MM.1S (cell line): Measurements from ENCODE around the gene OR5AU1.

Experiments used
- DNase-seq: peaks from one replicate; pipeline ENCODE4 v3.0.0-alpha.2; 2015
- H2AFZ ChIP-seq: fragments of 300-600 bp; sonication (generic); 2 replicates; pipeline ENCODE4 v1.6.0; 2016; ENCODE audit warnings: antibody characterized with exemption, low read length
- H3F3A ChIP-seq: fragments of 300-600 bp; sonication (generic); 2 replicates; pipeline ENCODE4 v1.6.1; 2016; ENCODE audit warnings: mild to moderate bottlenecking, antibody characterized with exemption, low read length, moderate library complexity, mixed read lengths; ENCODE audit not compliant: insufficient read depth
- H3K27ac ChIP-seq: fragments of 300-600 bp; sonication (generic); 2 replicates; pipeline ENCODE4 v1.5.1; 2016; ENCODE audit warnings: mild to moderate bottlenecking, low read length
- H3K27me3 ChIP-seq: fragments of 300-600 bp; sonication (generic); replicated peaks from 2 replicates; pipeline ENCODE4 v1.6.0; 2016; ENCODE audit warnings: low read length; ENCODE audit not compliant: insufficient read depth
- H3K36me3 ChIP-seq: fragments of 300-600 bp; sonication (generic); replicated peaks from 2 replicates; pipeline ENCODE4 v1.6.1; 2016; ENCODE audit warnings: mild to moderate bottlenecking, low read length, mixed read lengths; ENCODE audit not compliant: insufficient read depth
- H3K4me1 ChIP-seq: fragments of 300-600 bp; sonication (generic); 2 replicates; pipeline ENCODE4 v1.6.1; 2016; ENCODE audit warnings: low read length, mixed read lengths
- H3K4me2 ChIP-seq: fragments of 300-600 bp; sonication (generic); 2 replicates; pipeline ENCODE4 v1.6.0; 2016; ENCODE audit warnings: low read depth, low read length
- H3K4me3 ChIP-seq: fragments of 300-600 bp; sonication (generic); 2 replicates; pipeline ENCODE4 v1.5.1; 2016; ENCODE audit warnings: low read length, mixed read lengths
- H3K79me2 ChIP-seq: fragments of 300-600 bp; sonication (generic); 2 replicates; pipeline ENCODE4 v1.6.1; 2016; ENCODE audit warnings: mixed run types, low read length, mixed read lengths
- H3K9ac ChIP-seq: fragments of 300-600 bp; sonication (generic); 2 replicates; pipeline ENCODE4 v1.6.1; 2016; ENCODE audit warnings: low read length, mixed read lengths
- H3K9me2 ChIP-seq: fragments of 300-600 bp; sonication (generic); replicated peaks from 2 replicates; pipeline ENCODE4 v1.6.1; 2016; ENCODE audit warnings: mild to moderate bottlenecking, low read length, mixed read lengths; ENCODE audit not compliant: insufficient read depth
- H3K9me3 ChIP-seq: fragments of 300-600 bp; sonication (generic); replicated peaks from 2 replicates; pipeline ENCODE4 v1.6.1; 2016; ENCODE audit warnings: mild to moderate bottlenecking, low read length, mixed read lengths; ENCODE audit not compliant: insufficient read depth
- H4K20me1 ChIP-seq: fragments of 300-600 bp; sonication (generic); 2 replicates; pipeline ENCODE4 v1.6.1; 2016; ENCODE audit warnings: mild to moderate bottlenecking, low read length, moderate library complexity, mixed read lengths; ENCODE audit not compliant: insufficient read depth
- EZH2 ChIP-seq: fragments of 300-600 bp; sonication (generic); optimal IDR thresholded peaks from 2 replicates; pipeline ENCODE3; 2017; ENCODE audit warnings: low read depth, mild to moderate bottlenecking, antibody characterized with exemption, low read length, mixed read lengths
- EZH2phosphoT487 ChIP-seq: fragments of 300-600 bp; sonication (generic); IDR thresholded peaks from 2 replicates; pipeline ENCODE4 v1.6.1; 2018; ENCODE audit warnings: antibody characterized with exemption, low read length
- TF ChIP-seq, protein P1 (sequence below): fragments of 300-600 bp; sonication (generic); IDR thresholded peaks from 2 replicates; pipeline ENCODE4 v1.5.1; 2016; ENCODE audit warnings: antibody characterized with exemption, low read length, mixed read lengths

Gene OR5AU1

DNA sequence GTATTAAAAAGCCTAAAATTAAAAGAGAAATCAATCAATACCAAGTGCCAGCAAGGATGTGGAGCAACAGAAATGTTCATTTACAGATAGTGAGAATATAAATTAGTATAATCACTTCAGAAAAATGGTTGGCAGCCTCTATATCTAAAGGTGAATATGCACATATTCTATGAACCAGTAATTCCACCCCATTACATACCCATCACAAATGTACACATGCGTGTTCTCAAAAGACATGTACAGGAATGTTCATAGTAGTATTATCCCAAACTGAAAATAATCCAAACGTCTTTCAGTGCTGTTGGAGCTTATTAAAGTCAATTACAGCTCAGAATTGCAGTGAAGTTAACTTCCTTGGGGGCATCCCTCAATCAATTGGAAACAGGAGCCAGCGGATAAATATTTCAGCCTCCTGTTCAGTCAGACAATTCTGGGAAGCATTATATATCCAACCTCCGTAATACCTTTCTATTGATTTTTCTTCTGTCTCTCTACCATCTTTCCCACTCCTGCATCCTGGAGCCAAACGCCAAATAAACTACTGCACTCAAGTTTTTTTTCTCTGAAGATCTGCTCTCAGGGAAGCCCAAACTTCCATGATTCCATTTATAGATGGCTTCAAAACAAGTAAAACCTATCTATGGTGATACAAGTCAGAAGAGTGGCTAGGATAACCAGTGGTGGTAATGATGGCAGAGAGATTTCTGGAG is 45.0 kb upstream of the OR5AU1 start:
- TF ChIP-seq EZH2phosphoT487 (no peak), EZH2 (no peak)
- TF ChIP-seq, protein P1, sequence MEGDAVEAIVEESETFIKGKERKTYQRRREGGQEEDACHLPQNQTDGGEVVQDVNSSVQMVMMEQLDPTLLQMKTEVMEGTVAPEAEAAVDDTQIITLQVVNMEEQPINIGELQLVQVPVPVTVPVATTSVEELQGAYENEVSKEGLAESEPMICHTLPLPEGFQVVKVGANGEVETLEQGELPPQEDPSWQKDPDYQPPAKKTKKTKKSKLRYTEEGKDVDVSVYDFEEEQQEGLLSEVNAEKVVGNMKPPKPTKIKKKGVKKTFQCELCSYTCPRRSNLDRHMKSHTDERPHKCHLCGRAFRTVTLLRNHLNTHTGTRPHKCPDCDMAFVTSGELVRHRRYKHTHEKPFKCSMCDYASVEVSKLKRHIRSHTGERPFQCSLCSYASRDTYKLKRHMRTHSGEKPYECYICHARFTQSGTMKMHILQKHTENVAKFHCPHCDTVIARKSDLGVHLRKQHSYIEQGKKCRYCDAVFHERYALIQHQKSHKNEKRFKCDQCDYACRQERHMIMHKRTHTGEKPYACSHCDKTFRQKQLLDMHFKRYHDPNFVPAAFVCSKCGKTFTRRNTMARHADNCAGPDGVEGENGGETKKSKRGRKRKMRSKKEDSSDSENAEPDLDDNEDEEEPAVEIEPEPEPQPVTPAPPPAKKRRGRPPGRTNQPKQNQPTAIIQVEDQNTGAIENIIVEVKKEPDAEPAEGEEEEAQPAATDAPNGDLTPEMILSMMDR, result no peak
- H3K4me1 ChIP-seq, result no peaks in the 10 kb centered on the region
- H3K9ac ChIP-seq, result no peak overlapping the region
- no peak for DNase-seq
- H4K20me1 ChIP-seq, result no peaks in the 10 kb centered on the region
- H3K4me3 ChIP-seq, result no peak overlapping the region
- H3K9me3 ChIP-seq, result no peaks in the 10 kb centered on the region
- peaks cover 12% of the 10 kb centered on the region; the same call in 1 of the 2 replicates for H3F3A ChIP-seq
- no peak overlapping the region for H2AFZ ChIP-seq
- no peak overlapping the region for H3K27ac ChIP-seq
- no peaks in the 10 kb centered on the region for H3K9me2 ChIP-seq
- no peaks in the 10 kb centered on the region for H3K36me3 ChIP-seq
- no peaks in the 10 kb centered on the region for H3K79me2 ChIP-seq
- no peaks in the 10 kb centered on the region for H3K27me3 ChIP-seq
- H3K4me2 ChIP-seq, result no peak overlapping the region

DNA sequence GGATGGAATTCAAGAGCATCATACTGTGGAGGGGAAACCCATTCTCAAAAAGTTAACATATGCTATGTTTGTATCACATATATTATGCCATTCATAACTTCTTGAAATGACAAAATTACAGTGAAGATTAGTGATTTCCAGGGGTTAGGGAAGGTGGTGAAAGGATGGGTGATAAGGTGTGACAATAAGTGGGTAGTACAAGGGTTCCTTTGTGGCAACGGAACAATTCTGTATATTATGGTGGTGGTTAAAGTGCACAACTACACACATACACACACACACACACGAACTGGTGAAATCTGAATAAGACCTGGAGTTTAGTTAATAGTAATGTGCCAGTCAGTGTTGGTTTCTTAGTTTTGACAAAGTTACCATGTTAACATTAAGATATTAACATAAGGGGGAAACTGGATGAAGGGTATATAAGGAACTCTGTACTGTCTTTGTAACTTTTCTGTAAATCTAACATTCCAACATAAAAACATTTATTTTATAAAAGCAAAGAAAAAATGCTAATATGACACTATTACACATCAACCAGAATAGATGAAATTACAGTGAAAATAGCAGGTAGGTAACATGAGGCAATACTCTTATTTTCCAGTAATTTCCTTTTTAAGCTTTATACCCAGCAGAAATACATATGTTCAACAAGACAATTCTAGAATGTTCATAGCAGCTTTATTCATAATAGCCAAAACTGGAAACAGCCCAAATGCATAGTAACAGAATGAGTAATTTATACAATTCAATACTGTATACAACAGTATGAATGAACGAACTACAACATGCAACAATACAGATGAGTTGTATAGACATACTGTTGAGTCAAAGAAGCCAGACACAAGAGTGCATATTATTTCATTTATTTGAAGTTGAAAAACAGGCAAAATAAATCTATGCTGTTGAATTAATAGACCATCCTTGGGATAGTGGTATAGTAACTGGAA is 44.0 kb upstream of the OR5AU1 start:
- Histone ChIP-seq H3K79me2 (no peaks in the 10 kb centered on the region), H3K9ac (no peak overlapping the region), H3K27ac (no peak overlapping the region), H3K4me2 (no peak overlapping the region), H3K9me2 (no peaks in the 10 kb centered on the region), H2AFZ (no peak overlapping the region), H3K36me3 (no peaks in the 10 kb centered on the region), H4K20me1 (no peaks in the 10 kb centered on the region), H3K27me3 (no peaks in the 10 kb centered on the region), H3K9me3 (no peaks in the 10 kb centered on the region), H3F3A (peaks cover 12% of the 10 kb centered on the region; the same call in 1 of the 2 replicates), H3K4me3 (no peak overlapping the region), H3K4me1 (no peaks in the 10 kb centered on the region)
- DNase-seq, result no peak
- TF ChIP-seq EZH2phosphoT487, result no peak
- TF ChIP-seq EZH2, result no peak
- TF ChIP-seq, protein P1, result no peak

DNA sequence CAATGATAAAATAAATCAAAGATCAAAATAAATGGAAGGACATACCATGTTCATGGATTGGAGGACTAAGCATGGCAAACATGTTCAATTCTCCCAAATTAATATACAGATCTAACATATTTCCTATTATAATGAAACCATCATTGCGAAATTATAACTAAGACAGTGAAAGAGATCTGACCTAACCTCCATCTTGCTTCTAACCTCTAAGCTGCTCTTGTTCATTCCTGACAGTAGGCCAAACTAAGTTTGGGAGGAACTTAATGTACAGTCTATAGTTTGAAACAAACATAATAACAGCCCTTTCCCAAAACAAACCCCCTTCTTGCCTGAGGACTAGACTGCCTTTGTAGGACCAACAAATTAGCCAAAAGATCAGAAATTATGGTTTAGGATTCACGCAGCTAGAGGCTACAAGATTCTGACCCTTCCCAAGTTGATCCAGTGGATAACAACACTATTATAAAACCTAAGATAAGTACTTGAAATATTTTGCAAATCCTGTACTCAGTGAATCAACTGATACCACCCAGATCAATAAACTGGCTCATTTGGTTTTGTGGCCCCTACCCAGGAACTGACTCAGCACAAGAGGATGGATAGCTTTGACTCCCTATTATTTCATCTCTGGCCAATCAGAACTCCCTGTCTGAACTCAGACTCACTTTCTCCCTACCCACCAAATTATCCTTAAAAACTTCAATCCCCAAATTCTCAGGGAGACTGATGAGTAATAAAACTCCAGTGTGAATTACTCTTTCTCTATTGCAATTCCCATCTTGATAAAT is 41.7 kb upstream of the OR5AU1 start:
- Histone ChIP-seq H3F3A (peaks cover 12% of the 10 kb centered on the region; the same call in 1 of the 2 replicates), H4K20me1 (no peaks in the 10 kb centered on the region), H3K4me3 (no peak overlapping the region), H2AFZ (no peak overlapping the region), H3K27ac (no peak overlapping the region), H3K9me3 (no peaks in the 10 kb centered on the region), H3K9me2 (no peaks in the 10 kb centered on the region), H3K36me3 (no peaks in the 10 kb centered on the region), H3K79me2 (no peaks in the 10 kb centered on the region), H3K4me1 (no peaks in the 10 kb centered on the region), H3K27me3 (no peaks in the 10 kb centered on the region), H3K4me2 (no peak overlapping the region), H3K9ac (no peak overlapping the region)
- TF ChIP-seq EZH2phosphoT487, result no peak
- TF ChIP-seq EZH2, result no peak
- TF ChIP-seq, protein P1, result no peak
- no peak for DNase-seq
